ENCODE measurements around the gene WDR35.

The WDR35 gene

GRCh38 chr2:19949071-19949470, 40.8 kb downstream of the WDR35 start:
- no peaks in the 10 kb centered on the region for H3K79me2 ChIP-seq (ENCODE audit: low read length)
- no peaks in the 10 kb centered on the region for H3K9me3 ChIP-seq (ENCODE audit: insufficient read depth, low read length)
- no peaks in the 10 kb centered on the region for H3K27me3 ChIP-seq (ENCODE audit: low read depth, low read length)
- TF ChIP-seq EZH2phosphoT487 (IDR thresholded peaks at IDR 0.05; ENCODE audit: low read depth) (no peak), CTCF (IDR thresholded peaks at IDR 0.05; ENCODE audit: low read depth, low read length) (no peak)
- no peak overlapping the region for H3K27ac ChIP-seq (ENCODE audit: low read length)
- H3K4me1 ChIP-seq (ENCODE audit: low read length) = no peaks in the 10 kb centered on the region
- no peak overlapping the region for H3K4me3 ChIP-seq (ENCODE audit: low read length)
- no peak overlapping the region for H3K9ac ChIP-seq (ENCODE audit: low read length)
- no peak overlapping the region for H2AFZ ChIP-seq (ENCODE audit: low read depth, low read length)
- H3K36me3 ChIP-seq (replicated peaks; ENCODE audit: low read depth, low read length) = no peaks in the 10 kb centered on the region
- H3K4me2 ChIP-seq (ENCODE audit: low read length) = no peak overlapping the region
- no peaks in the 10 kb centered on the region for H4K20me1 ChIP-seq (ENCODE audit: insufficient read depth, low read length)

- Histone ChIP-seq H3K9ac (ENCODE audit: low read length) (no peak overlapping the region), H3K79me2 (ENCODE audit: low read length) (no peaks in the 10 kb centered on the region), H3K36me3 (replicated peaks; ENCODE audit: low read depth, low read length) (no peaks in the 10 kb centered on the region), H3K27me3 (ENCODE audit: low read depth, low read length) (no peaks in the 10 kb centered on the region), H3K27ac (ENCODE audit: low read length) (no peak overlapping the region), H3K4me1 (ENCODE audit: low read length) (no peaks in the 10 kb centered on the region), H2AFZ (ENCODE audit: low read depth, low read length) (no peak overlapping the region), H4K20me1 (ENCODE audit: insufficient read depth, low read length) (no peaks in the 10 kb centered on the region), H3K4me2 (ENCODE audit: low read length) (no peak overlapping the region), H3K9me3 (ENCODE audit: insufficient read depth, low read length) (no peaks in the 10 kb centered on the region), H3K4me3 (ENCODE audit: low read length) (no peak overlapping the region)
- no peak for TF ChIP-seq CTCF (IDR thresholded peaks at IDR 0.05; ENCODE audit: low read depth, low read length)
- TF ChIP-seq EZH2phosphoT487 (IDR thresholded peaks at IDR 0.05; ENCODE audit: low read depth) = no peak
Measured at GRCh38 chr2:19947184-19947940, 42.5 kb downstream of the WDR35 start.

GRCh38 chr2:19944205-19944845, 45.6 kb downstream of the WDR35 start:
- Histone ChIP-seq H3K27ac (ENCODE audit: low read length) (no peak overlapping the region), H3K9ac (ENCODE audit: low read length) (no peak overlapping the region), H3K79me2 (ENCODE audit: low read length) (no peaks in the 10 kb centered on the region), H3K4me1 (ENCODE audit: low read length) (no peaks in the 10 kb centered on the region), H3K4me2 (ENCODE audit: low read length) (no peak overlapping the region), H2AFZ (ENCODE audit: low read depth, low read length) (no peak overlapping the region), H4K20me1 (ENCODE audit: insufficient read depth, low read length) (no peaks in the 10 kb centered on the region), H3K36me3 (replicated peaks; ENCODE audit: low read depth, low read length) (no peaks in the 10 kb centered on the region), H3K4me3 (ENCODE audit: low read length) (no peak overlapping the region), H3K9me3 (ENCODE audit: insufficient read depth, low read length) (no peaks in the 10 kb centered on the region), H3K27me3 (ENCODE audit: low read depth, low read length) (no peaks in the 10 kb centered on the region)
- TF ChIP-seq CTCF (IDR thresholded peaks at IDR 0.05; ENCODE audit: low read depth, low read length) (no peak), EZH2phosphoT487 (IDR thresholded peaks at IDR 0.05; ENCODE audit: low read depth) (no peak)

- H3K79me2 ChIP-seq (ENCODE audit: low read length) = no peaks in the 10 kb centered on the region
- no peaks in the 10 kb centered on the region for H3K36me3 ChIP-seq (replicated peaks; ENCODE audit: low read depth, low read length)
- H3K27ac ChIP-seq (ENCODE audit: low read length) = no peak overlapping the region
- H3K27me3 ChIP-seq (ENCODE audit: low read depth, low read length) = no peaks in the 10 kb centered on the region
- H3K9ac ChIP-seq (ENCODE audit: low read length) = no peak overlapping the region
- no peak overlapping the region for H3K4me2 ChIP-seq (ENCODE audit: low read length)
- no peak for TF ChIP-seq CTCF (IDR thresholded peaks at IDR 0.05; ENCODE audit: low read depth, low read length)
- TF ChIP-seq EZH2phosphoT487 (IDR thresholded peaks at IDR 0.05; ENCODE audit: low read depth) = no peak
- peaks cover 6% of the 10 kb centered on the region for H3K4me1 ChIP-seq (ENCODE audit: low read length)
- no peaks in the 10 kb centered on the region for H3K9me3 ChIP-seq (ENCODE audit: insufficient read depth, low read length)
- H3K4me3 ChIP-seq (ENCODE audit: low read length) = no peak overlapping the region
- no peaks in the 10 kb centered on the region for H4K20me1 ChIP-seq (ENCODE audit: insufficient read depth, low read length)
- no peak overlapping the region for H2AFZ ChIP-seq (ENCODE audit: low read depth, low read length)
Measured at GRCh38 chr2:19943189-19943588, 46.7 kb downstream of the WDR35 start.
